GM21423 (cell line): ENCODE data around the gene AMY2B.
"Not testable (repeated sequence)": the region's sequence is repeated elsewhere in the genome, so short reads cannot be mapped to it uniquely, and the experiment has no call there.

ENCODE experiments used
- ATAC-seq: cut with Tn5 transposase; IDR thresholded peaks from one replicate; pipeline ENCODE4 v1.9.1; 2021; ENCODE audit warnings: mild to moderate bottlenecking, moderate library complexity; ENCODE audit not compliant: unreplicated experiment

Gene AMY2B

DNA sequence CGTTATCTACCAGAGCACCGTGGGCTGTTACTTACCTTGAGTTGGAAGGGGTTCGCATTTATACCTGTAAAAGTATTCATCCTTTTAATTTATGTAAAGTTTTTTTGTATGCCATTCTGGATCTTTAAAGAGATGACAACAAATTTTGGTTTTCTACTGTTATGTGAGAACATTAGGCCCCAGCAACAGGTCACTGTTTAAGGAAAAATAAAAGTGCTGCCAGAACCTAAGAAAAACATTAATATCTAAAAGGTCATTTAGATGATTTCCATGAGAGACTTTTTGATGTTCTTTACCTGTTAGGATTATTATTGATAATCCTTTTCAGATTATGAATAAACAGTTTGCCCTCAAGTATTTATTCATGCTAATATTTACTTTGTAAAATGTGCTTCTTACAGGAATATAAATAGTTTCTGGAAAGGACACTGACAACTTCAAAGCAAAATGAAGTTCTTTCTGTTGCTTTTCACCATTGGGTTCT is 45.6 kb downstream of the AMY2B start, which contains the start of gene AMY2A:
TSS of gene AMY2A (plus strand) at position 434 of the 484 bp plus-strand sequence. CDS start at position 448, 14 bp downstream.
- ATAC-seq = not testable (repeated sequence)

DNA sequence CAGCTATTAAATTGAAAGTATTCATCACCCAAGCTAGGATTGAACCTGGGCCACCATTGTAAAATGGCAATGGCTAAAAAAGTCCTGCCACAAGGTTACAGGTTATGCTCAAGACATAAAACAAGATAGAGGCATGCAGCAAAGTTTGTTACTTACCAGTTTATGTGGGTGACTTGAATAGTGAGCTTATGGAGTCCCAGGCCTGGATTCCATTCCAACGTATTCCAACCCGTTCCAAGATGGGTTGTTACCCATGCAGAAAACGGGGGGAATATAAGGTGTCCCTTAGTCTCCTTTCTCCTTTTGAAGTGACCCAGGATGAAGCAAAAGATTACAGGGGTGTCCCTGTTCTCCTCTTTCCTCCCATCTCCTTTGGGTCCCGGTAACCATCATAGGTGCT is 56.0 kb downstream of the AMY2B start:
- ATAC-seq = not testable (repeated sequence)
